ENCODE measurements around the gene OR5AK2. TPM values are rescaled to one million over a fixed set of nuclear protein-coding genes. Genes with fewer than 3 reads are reported as not detected.

The OR5AK2 gene
- total RNA-seq, 1 experiment from 2014 or later: not detected

GRCh38 chr11:56968524-56968923, 20.2 kb upstream of the OR5AK2 start:
- Histone ChIP-seq H3K36me3 (ENCODE audit: control insufficient read depth, insufficient read depth, low read length) (no peaks in the 10 kb centered on the region), H3K4me1 (no peaks in the 10 kb centered on the region), H3K27me3 (replicated peaks; ENCODE audit: control insufficient read depth, insufficient read depth, low read length) (no peaks in the 10 kb centered on the region), H3K9me3 (no peaks in the 10 kb centered on the region), H3K4me3 (ENCODE audit: low read depth, low read length) (no peak overlapping the region)
- intact Hi-C loops (cut with micrococcal nuclease; ENCODE audit: unreplicated experiment): no loop called here
- TF ChIP-seq CTCF (IDR thresholded peaks at IDR 0.05; ENCODE audit: insufficient read depth in 1 of 2, low read depth in 1 of 2, low read length in 1 of 2, severe bottlenecking in 1 of 2, unreplicated experiment in 1 of 2): no peak
- Mint-ChIP-seq H3K27me3 (ENCODE audit: insufficient read depth, unreplicated experiment) (peaks cover 3% of the 10 kb centered on the region), H3K4me3 (ENCODE audit: unreplicated experiment) (no peak overlapping the region), H3K36me3 (ENCODE audit: insufficient read depth, unreplicated experiment) (no peaks in the 10 kb centered on the region), H3K9me3 (ENCODE audit: unreplicated experiment) (no peaks in the 10 kb centered on the region), H3K27ac (ENCODE audit: unreplicated experiment) (no peak overlapping the region), H3K4me1 (ENCODE audit: low read depth, unreplicated experiment) (no peaks in the 10 kb centered on the region)
- ChIA-PET CTCF (no interaction called here), POLR2A (no interaction called here)
- no TSS peak for BruUV-seq (replicated peaks)
- DNase-seq: no peak

GRCh38 chr11:56977314-56977713, 11.4 kb upstream of the OR5AK2 start:
- peaks cover 13% of the 10 kb centered on the region for H3K4me1 Mint-ChIP-seq (ENCODE audit: low read depth, unreplicated experiment)
- CTCF ChIA-PET: no interaction called here

GRCh38 chr11:56990702-56991101, 2.0 kb downstream of the OR5AK2 start:
- H3K27me3 Mint-ChIP-seq (ENCODE audit: insufficient read depth, unreplicated experiment): no peaks in the 10 kb centered on the region
- Histone ChIP-seq H3K36me3 (ENCODE audit: control insufficient read depth, insufficient read depth, low read length) (no peaks in the 10 kb centered on the region), H3K4me1 (no peaks in the 10 kb centered on the region), H3K27me3 (replicated peaks; ENCODE audit: control insufficient read depth, insufficient read depth, low read length) (no peaks in the 10 kb centered on the region), H3K9me3 (0 out of 2 replicates have a peak, but pooled peaks cover 4% of the 10 kb centered on the region), H3K4me3 (ENCODE audit: low read depth, low read length) (no peak overlapping the region)
- POLR2A ChIA-PET: no interaction called here
- peaks cover 33% of the 10 kb centered on the region for H3K9me3 Mint-ChIP-seq (ENCODE audit: unreplicated experiment)
- no peak for TF ChIP-seq CTCF (IDR thresholded peaks at IDR 0.05; ENCODE audit: insufficient read depth in 1 of 2, low read depth in 1 of 2, low read length in 1 of 2, severe bottlenecking in 1 of 2, unreplicated experiment in 1 of 2)
- no TSS peak for BruUV-seq (replicated peaks)
- H3K36me3 Mint-ChIP-seq (ENCODE audit: insufficient read depth, unreplicated experiment): peaks cover 5% of the 10 kb centered on the region
- no peak overlapping the region for H3K27ac Mint-ChIP-seq (ENCODE audit: unreplicated experiment)
- no peak for DNase-seq
- H3K4me1 Mint-ChIP-seq (ENCODE audit: low read depth, unreplicated experiment): no peaks in the 10 kb centered on the region
- intact Hi-C loops (cut with micrococcal nuclease; ENCODE audit: unreplicated experiment): no loop called here
- CTCF ChIA-PET: no interaction called here
- H3K4me3 Mint-ChIP-seq (ENCODE audit: unreplicated experiment): no peak overlapping the region

More at GRCh38 chr11:56977314-56977713, 11.4 kb upstream of the OR5AK2 start:
- TF ChIP-seq CTCF (IDR thresholded peaks at IDR 0.05; ENCODE audit: insufficient read depth in 1 of 2, low read depth in 1 of 2, low read length in 1 of 2, severe bottlenecking in 1 of 2, unreplicated experiment in 1 of 2): no peak
- no TSS peak for BruUV-seq (replicated peaks)
- POLR2A ChIA-PET: no interaction called here
- H3K4me3 Mint-ChIP-seq (ENCODE audit: unreplicated experiment): no peak overlapping the region
- H3K4me1 ChIP-seq: peaks cover 4% of the 10 kb centered on the region; the same call in 1 of the 2 replicates
- H3K9me3 ChIP-seq: no peaks in the 10 kb centered on the region
- no peaks in the 10 kb centered on the region for H3K36me3 Mint-ChIP-seq (ENCODE audit: insufficient read depth, unreplicated experiment)
- H3K27me3 ChIP-seq (replicated peaks; ENCODE audit: control insufficient read depth, insufficient read depth, low read length): no peaks in the 10 kb centered on the region
- intact Hi-C loops (cut with micrococcal nuclease; ENCODE audit: unreplicated experiment): no loop called here
- peaks cover 2% of the 10 kb centered on the region for H3K27me3 Mint-ChIP-seq (ENCODE audit: insufficient read depth, unreplicated experiment)
- H3K27ac Mint-ChIP-seq (ENCODE audit: unreplicated experiment): no peak overlapping the region
- H3K36me3 ChIP-seq (ENCODE audit: control insufficient read depth, insufficient read depth, low read length): no peaks in the 10 kb centered on the region
- no peaks in the 10 kb centered on the region for H3K9me3 Mint-ChIP-seq (ENCODE audit: unreplicated experiment)
- H3K4me3 ChIP-seq (ENCODE audit: low read depth, low read length): no peak overlapping the region
- DNase-seq: no peak
